GM12874 (cell line): ENCODE data around the gene LRRC4C.

Experiments
- TF ChIP-seq, protein P1 (sequence below): IDR thresholded peaks from 2 replicates; pipeline ENCODE4 v1.5.1; 2011; ENCODE audit warnings: low read depth, mild to moderate bottlenecking, control low read depth, low read length, moderate library complexity; ENCODE audit not compliant: insufficient read depth

The LRRC4C gene

DNA sequence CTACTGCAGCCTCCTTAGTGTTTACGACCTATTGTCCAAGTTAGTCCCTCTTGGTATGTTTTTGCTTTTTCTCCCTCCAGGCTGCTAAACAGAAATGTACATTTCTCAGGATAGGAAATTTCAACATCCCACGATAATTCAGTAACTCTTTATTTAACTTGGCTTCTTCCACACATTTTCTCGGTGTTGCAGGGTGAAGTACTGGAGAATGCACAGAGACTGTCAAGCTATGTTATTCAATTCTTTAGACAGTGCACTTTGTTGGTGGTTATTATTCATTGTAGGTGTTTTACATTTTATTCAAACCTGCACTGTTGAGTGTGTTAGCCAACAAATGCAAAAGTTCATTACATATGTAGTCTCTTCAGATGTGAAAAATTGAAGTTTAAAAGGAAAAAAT is 839.8 kb downstream of the LRRC4C start:
- TF ChIP-seq, protein P1, sequence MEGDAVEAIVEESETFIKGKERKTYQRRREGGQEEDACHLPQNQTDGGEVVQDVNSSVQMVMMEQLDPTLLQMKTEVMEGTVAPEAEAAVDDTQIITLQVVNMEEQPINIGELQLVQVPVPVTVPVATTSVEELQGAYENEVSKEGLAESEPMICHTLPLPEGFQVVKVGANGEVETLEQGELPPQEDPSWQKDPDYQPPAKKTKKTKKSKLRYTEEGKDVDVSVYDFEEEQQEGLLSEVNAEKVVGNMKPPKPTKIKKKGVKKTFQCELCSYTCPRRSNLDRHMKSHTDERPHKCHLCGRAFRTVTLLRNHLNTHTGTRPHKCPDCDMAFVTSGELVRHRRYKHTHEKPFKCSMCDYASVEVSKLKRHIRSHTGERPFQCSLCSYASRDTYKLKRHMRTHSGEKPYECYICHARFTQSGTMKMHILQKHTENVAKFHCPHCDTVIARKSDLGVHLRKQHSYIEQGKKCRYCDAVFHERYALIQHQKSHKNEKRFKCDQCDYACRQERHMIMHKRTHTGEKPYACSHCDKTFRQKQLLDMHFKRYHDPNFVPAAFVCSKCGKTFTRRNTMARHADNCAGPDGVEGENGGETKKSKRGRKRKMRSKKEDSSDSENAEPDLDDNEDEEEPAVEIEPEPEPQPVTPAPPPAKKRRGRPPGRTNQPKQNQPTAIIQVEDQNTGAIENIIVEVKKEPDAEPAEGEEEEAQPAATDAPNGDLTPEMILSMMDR: no peak

DNA sequence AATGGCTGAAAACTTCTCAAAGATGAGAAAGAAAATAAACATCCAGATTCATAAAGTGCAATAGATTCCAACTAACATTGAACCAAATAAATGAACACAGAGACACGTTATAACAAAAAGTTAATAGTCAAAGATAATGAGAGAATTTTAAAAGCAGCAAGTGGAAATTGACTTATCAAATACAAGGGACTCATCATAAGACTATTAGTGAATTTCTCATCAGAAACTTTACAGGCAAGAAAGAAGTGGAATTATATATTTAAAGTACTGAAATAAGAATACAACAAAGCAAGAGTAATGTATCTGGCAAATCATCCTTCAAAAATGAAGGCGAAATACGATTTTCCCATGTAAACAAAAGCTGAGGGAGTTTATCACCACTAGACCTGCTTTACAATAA is 852.7 kb downstream of the LRRC4C start:
- TF ChIP-seq, protein P1: no peak

DNA sequence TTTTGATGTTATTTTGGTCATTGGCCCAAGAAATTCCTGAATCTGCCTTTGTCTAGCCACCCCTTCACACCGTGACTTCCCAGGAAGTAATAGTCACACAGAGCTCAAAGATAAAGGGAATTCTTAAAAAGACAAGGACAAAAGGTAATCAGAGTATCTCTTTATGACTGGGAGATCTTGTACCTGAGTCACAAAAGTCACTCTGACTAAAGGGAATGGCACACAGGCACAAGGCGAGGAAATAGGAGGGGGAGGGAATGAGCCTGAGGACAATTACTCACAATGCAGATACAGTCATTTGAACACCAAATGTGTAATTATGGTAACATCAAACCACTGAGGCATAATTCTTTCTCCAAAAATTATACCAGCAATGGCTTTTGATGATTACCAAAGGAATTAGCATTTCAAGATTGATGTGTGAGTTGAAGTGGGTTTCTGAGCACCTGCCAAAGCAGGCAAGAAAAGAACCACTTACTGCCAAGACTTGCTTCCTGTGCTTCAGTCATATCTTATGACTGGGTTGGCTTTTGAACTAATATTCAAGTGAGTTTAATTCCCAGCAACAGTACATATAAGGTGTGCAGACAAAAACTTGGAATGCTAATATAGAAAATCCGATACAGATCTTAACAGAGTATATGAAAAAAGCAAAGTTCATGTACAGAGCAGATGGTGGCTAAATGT is 856.4 kb downstream of the LRRC4C start:
- TF ChIP-seq, protein P1: no peak

DNA sequence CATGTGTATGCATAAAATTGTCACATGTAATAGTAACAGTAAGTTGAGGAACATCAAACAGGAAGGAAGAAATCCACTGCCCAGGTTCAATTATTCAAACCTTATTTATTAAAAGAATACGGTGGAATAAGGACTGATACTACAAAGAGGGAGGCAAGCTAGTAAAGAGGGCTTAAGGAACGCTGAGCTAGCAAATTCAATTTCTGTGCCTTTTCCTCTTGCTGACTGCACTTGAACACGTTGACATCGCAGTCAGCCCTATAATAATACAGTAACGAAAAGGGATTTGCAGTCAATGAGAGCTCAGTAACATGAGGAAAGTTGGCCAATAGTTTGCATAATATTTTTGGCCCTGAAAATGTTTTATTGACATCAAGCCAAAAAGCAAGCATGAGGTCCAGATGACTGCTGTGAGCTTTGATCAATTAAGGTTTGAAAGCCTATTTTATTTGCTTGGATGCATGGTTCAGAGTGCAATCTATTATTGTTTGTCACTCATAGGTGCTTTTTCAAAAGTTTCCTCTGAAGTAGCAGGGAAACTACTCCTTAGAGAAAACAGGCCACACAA is 861.8 kb downstream of the LRRC4C start:
- TF ChIP-seq, protein P1: no peak

DNA sequence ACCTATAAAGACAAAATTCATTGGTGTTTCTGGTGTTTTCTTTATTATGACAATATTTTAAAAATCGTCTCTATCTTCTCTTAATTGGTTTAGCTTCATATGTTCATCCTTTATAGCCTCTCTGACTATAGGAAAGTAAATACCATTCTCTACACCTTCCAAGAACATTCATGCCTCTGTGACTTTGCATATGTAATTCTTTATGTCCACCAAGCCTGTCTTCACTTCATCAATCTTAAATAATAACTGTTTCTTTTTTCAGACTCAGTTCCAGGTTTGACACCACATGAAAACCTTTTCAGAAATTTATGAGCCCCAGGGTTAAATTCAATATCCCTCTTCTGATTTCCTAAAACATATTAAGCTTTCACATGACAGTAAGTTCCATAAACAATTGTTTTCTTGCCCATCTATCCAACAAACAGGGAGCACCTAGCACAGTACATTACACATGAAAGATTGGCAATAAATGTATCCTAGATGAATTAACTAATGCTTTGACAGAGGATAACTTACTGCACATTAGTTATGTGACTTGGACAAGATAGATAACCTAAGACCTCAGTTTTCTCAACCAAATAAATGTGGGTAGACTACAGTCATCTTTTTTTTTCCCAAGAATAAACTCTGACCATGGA is 886.1 kb downstream of the LRRC4C start:
- TF ChIP-seq, protein P1: no peak

DNA sequence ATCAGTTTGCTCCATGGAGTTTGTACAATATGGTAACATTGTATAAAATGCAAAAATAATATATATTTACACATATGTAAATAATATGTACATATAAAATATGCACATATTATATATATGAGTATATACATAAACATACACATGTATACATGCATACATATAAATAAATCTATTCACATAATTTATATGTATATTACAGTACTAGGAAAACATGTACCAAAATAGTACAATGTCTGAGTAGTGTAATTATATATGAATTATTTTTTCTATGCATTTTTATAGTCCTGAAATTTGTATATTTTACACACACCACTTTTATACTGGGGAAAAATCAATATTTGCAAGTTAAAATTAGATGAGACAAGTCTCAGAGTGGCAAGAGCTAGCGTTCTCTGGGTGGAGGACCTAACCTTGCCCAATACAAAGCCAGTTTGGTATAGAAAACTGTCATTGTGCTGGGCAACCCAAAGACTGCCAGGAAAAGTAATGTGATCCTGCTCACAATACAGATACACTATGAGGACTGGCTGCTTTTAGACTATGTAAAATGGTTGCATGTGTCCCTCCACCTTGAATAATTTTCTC is 889.4 kb downstream of the LRRC4C start:
- TF ChIP-seq, protein P1: no peak

DNA sequence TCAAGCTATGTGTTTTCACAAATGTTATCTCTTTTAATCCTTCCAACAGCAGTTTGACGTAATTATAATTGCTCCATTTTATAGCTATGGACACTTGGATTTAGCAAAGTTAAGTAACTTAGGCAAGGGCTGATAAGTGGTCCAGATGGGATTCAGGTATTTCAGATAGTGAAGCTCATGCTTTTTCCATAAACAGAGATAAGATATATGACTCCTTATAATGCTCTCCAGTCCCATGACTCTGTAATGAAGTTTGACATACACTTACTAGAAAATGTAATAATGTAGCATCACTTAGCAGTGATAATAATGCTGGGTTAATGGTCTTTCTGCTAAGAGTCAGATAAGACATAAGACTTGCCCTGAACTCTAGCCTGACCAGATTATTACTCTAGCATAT is 892.1 kb downstream of the LRRC4C start:
- TF ChIP-seq, protein P1: no peak
